SK-N-MC (cell line): ENCODE data around the gene MAML3.

Experiments used
- EZH2 ChIP-seq: fragments of 200-600 bp; sonication (generic); IDR thresholded peaks from one replicate; pipeline ENCODE4 v1.6.1; 2017; ENCODE audit warnings: antibody characterized with exemption
- FOXP2 ChIP-seq: optimal IDR thresholded peaks from 2 replicates; pipeline ENCODE3; 2011; ENCODE audit warnings: mild to moderate bottlenecking, moderate library complexity; ENCODE audit not compliant: insufficient read depth; ENCODE audit errors: extremely low read length, control extremely low read depth
- POLR2AphosphoS5 ChIP-seq: IDR thresholded peaks from 2 replicates; pipeline ENCODE4 v1.6.1; 2012; ENCODE audit warnings: mild to moderate bottlenecking, low read depth, low read length, borderline replicate concordance

DNA sequence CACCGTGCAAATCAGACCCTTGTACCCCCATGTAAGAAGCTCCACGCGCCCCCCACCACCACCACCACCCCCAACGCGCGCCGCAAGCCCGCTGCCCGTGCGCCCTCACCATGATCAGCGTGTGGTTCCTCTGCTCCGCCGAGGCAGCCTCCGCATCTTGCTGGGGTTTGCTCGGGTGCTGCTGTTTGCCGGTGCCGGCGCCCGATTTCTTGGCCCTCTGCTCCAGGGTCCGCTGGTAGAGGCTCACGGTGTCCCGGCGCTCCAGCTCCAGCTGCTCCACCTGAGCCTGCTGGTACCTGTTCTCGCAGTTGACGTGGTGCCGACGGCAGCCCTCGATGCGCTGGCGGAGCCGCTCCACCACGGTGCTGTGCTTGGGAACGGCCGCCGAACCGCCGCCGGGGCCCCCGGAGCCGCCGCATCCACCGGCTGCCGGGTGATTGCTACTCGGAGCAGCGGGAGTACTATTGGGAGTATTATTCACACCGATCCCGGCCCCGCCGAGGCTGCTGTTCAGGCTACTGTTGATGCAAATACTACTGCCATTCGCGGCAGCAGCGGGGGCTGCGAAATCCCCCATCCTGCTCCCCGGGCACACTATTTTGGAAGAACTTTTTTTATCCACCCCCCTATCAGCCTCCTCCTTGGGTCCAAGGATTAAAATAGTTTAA is 1.1 kb downstream of the MAML3 start:
- no peak for TF ChIP-seq POLR2AphosphoS5
- no peak for TF ChIP-seq EZH2
- no peak for TF ChIP-seq FOXP2
